Activated CD8-positive, alpha-beta T cell treated with anti-CD3 and anti-CD28 coated beads for 36 hours (primary cell): Measurements from ENCODE around the gene TSC22D1. TPM values are rescaled to one million over a fixed set of nuclear protein-coding genes. Genes with fewer than 3 reads are reported as not detected.

Source experiments
- ATAC-seq: fragments of 200-7000 bp; cut with Tn5 transposase; one replicate; pipeline ENCODE4 v1.10.0; 2021; ENCODE audit warnings: mild to moderate bottlenecking, moderate library complexity
- CTCF ChIA-PET: fragments of 350-600 bp; sonication (Branson Sonifier 250); formaldehyde crosslinking; loops from one replicate; lab custom pipeline; 2021; ENCODE audit warnings: antibody characterized with exemption; lab: Charles Lee
- POLR2A ChIA-PET: fragments of 350-600 bp; sonication (Branson Sonifier 250); formaldehyde crosslinking; loops from one replicate; lab custom pipeline; 2021; ENCODE audit warnings: antibody characterized with exemption; lab: Charles Lee
- DNase-seq: peaks from one replicate; pipeline ENCODE4 v3.0.0-alpha.2; 2020
- H3K27ac Mint-ChIP-seq: one replicate; pipeline ENCODE4 v1.8.0; 2021; ENCODE audit warnings: mild to moderate bottlenecking, mixed read lengths
- H3K27me3 Mint-ChIP-seq: one replicate; pipeline ENCODE4 v1.8.0; 2021; ENCODE audit warnings: mixed read lengths
- H3K36me3 Mint-ChIP-seq: one replicate; pipeline ENCODE4 v1.8.0; 2021; ENCODE audit warnings: low read depth, mixed read lengths
- H3K4me1 Mint-ChIP-seq: one replicate; pipeline ENCODE4 v1.8.0; 2021; ENCODE audit warnings: low read depth, mixed read lengths
- H3K4me3 Mint-ChIP-seq: one replicate; pipeline ENCODE4 v1.8.0; 2021; ENCODE audit warnings: mild to moderate bottlenecking, moderate library complexity, mixed read lengths
- H3K9me3 Mint-ChIP-seq: one replicate; pipeline ENCODE4 v1.8.0; 2021; ENCODE audit warnings: mixed read lengths
- intact Hi-C: fragments of 100-400 bp; cut with micrococcal nuclease; formaldehyde crosslinking; loops from one replicate; pipeline ENCODE4 v1.10.0; 2022
- total RNA-seq, 2 experiments: library from RNA; stranded (reverse); gene quantifications; one replicate each; pipeline ENCODE4 v1.2.3, GENCODE V29; 2021
- TF ChIP-seq, protein P1 (sequence below): fragments of 200-600 bp; IDR thresholded peaks from one replicate; pipeline ENCODE4 v1.8.0; 2022; ENCODE audit warnings: antibody characterized with exemption, mild to moderate bottlenecking

Gene TSC22D1
- total RNA-seq, 2 experiments from 2014 or later = 7.6 to 9.6 TPM

DNA sequence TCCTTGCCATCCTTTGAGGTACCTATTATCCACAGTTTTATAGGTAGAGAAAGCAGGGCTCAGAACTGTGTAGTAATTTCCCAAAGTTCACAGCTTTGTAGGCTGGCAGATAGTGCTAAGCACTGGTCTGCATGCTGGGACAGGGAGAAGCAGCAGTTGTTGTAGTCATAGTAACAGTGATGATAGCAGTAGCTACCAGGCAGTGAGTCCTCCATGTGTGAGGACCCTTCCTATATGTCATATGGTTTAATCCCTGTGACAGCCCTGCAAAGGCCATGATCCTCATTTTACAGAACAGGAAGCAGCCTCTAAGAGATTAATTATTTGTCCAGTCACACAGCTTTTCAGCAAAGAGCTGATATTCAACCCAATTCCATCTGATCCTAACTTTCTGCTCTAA is 181.5 kb downstream of the TSC22D1 start:
- Mint-ChIP-seq H3K27me3 (peaks cover 2% of the 10 kb centered on the region), H3K4me1 (peaks cover 2% of the 10 kb centered on the region), H3K9me3 (no peaks in the 10 kb centered on the region), H3K27ac (no peak overlapping the region), H3K36me3 (no peaks in the 10 kb centered on the region), H3K4me3 (no peak overlapping the region)
- TF ChIP-seq, protein P1, sequence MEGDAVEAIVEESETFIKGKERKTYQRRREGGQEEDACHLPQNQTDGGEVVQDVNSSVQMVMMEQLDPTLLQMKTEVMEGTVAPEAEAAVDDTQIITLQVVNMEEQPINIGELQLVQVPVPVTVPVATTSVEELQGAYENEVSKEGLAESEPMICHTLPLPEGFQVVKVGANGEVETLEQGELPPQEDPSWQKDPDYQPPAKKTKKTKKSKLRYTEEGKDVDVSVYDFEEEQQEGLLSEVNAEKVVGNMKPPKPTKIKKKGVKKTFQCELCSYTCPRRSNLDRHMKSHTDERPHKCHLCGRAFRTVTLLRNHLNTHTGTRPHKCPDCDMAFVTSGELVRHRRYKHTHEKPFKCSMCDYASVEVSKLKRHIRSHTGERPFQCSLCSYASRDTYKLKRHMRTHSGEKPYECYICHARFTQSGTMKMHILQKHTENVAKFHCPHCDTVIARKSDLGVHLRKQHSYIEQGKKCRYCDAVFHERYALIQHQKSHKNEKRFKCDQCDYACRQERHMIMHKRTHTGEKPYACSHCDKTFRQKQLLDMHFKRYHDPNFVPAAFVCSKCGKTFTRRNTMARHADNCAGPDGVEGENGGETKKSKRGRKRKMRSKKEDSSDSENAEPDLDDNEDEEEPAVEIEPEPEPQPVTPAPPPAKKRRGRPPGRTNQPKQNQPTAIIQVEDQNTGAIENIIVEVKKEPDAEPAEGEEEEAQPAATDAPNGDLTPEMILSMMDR = no peak
- ATAC-seq (no peak), DNase-seq (no peak)
- intact Hi-C loops = no loop called here
- CTCF ChIA-PET = no interaction called here
- POLR2A ChIA-PET = no interaction called here

DNA sequence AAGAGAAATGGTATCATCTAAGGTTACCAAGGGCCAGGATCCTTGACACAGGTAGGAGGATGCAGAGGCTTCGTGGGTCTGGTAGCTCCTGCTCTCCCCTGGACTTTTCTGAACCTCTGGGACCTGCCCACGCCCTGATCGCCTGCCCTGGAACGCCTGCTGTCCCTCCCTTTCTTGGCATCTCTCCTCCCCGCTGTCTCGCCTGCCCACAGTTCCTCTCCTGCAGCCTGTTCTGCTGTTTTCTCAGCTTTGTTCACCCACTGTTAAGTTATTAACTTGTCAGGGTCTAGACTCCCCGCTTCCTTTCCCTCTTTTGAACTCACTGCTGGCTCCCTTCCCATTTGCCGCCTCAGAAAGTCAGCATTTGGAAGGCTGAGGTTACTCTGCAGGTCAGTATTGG is 182.7 kb downstream of the TSC22D1 start:
- no peak for ATAC-seq
- Mint-ChIP-seq H3K4me3 (no peak overlapping the region), H3K27ac (no peak overlapping the region), H3K4me1 (peaks cover 2% of the 10 kb centered on the region), H3K9me3 (no peaks in the 10 kb centered on the region), H3K36me3 (no peaks in the 10 kb centered on the region), H3K27me3 (peaks cover 2% of the 10 kb centered on the region)
- ChIA-PET POLR2A (no interaction called here), CTCF (interaction anchor here (0.8 kb wide), 1 partner anchor 462 kb away, joined by 3 read pairs; no protein-coding TSS in a partner anchor)
- intact Hi-C loops = no loop called here
- DNase-seq = no peak
- TF ChIP-seq, protein P1 = no peak

DNA sequence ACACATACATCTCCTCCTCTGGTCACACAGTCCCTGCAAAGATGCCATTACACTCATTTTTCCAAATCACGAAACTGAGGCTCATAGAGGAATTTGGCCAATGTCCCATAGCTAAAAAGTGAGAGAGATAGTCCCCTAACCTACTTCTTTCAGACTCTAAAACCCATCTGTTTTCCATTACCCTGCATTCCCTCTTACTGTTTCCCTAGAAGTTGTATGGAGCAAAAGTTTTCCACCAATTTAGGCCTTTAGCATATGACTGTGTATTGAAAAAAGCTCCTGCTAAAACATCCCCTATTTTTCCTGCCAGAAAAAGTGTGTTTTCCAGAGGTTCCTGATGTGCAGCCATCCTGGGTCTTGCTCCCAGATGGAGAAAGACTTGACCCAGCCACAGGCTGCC is 186.3 kb downstream of the TSC22D1 start:
- H3K9me3 Mint-ChIP-seq = no peaks in the 10 kb centered on the region
- ATAC-seq (no peak), DNase-seq (no peak)
- H3K27ac Mint-ChIP-seq = no peak overlapping the region
- H3K4me1 Mint-ChIP-seq = peaks cover 2% of the 10 kb centered on the region
- peaks cover 2% of the 10 kb centered on the region for H3K27me3 Mint-ChIP-seq
- H3K36me3 Mint-ChIP-seq = no peaks in the 10 kb centered on the region
- ChIA-PET POLR2A (interaction anchor here (0.6 kb wide), 1 partner anchor 142 kb away, joined by 6 read pairs; no protein-coding TSS in a partner anchor), CTCF (no interaction called here)
- TF ChIP-seq, protein P1 = no peak
- intact Hi-C loops = no loop called here
- no peak overlapping the region for H3K4me3 Mint-ChIP-seq

DNA sequence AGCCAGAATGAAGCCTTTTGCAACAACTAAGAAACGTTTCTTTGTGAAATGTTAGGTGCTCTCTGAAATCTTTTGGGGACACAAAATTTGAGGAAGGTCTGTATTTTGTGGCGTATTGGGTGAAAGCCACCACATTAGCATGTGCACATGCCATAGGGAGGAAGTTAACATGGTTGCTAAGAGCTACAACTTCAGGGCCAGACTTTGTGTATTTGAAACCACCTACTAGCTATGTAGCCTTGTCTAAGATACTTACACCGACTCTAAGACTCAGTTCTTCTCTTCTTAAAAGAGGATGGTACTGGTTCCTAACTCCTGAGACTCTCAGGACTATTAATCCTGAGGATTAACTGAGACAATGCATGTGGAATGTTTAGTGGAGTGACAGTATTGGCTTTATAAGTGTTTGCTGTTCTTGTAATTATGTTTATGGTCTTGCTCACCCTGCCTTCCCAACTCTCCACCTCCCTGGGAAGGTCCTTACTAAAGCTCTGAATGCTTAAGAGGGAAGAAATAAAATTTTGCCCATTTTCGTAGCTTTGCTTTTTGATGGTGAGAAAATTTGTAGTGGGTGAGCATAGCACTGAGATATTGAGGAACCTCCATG is 187.0 kb downstream of the TSC22D1 start:
- DNase-seq (no peak), ATAC-seq (no peak)
- Mint-ChIP-seq H3K36me3 (no peaks in the 10 kb centered on the region), H3K9me3 (no peaks in the 10 kb centered on the region), H3K4me3 (no peak overlapping the region), H3K27me3 (peaks cover 2% of the 10 kb centered on the region), H3K27ac (no peak overlapping the region), H3K4me1 (peaks cover 2% of the 10 kb centered on the region)
- CTCF ChIA-PET = no interaction called here
- TF ChIP-seq, protein P1 = no peak
- intact Hi-C loops = no loop called here
- POLR2A ChIA-PET = interaction anchor here (0.6 kb wide), 1 partner anchor 142 kb away, joined by 6 read pairs; no protein-coding TSS in a partner anchor

DNA sequence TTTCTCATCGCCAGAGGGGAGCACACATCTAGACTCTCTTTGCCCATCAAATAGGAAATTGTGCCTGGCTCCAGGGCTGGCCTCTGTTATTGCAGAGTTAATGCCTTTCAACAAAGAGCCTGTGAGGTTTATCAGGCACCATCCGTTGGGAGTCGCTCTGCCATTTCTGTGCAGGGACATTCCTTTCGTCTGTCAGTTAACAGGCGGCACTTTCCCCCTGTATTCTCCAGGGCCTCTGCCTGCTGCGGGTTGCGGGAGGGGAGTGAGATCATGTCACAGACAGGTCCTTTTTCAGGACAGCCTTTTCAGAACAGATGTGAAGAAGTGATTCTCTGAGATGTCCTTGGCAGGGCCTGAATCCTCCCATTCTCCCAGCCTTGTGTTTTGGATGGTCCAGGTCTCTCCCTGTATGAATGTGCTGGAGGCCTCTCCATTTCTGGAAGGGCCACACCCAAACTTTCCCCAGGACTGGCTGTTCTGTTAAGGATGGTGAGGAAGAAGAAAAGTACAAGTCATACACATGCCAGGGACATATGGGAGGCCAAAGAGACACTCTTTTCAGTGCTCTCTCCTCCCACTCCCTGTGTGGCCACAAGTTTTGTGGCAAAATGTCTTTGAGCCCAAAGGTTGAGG is 187.6 kb downstream of the TSC22D1 start:
- peaks cover 2% of the 10 kb centered on the region for H3K27me3 Mint-ChIP-seq
- POLR2A ChIA-PET = no interaction called here
- CTCF ChIA-PET = no interaction called here
- DNase-seq (no peak), ATAC-seq (no peak)
- H3K27ac Mint-ChIP-seq = no peak overlapping the region
- no peak overlapping the region for H3K4me3 Mint-ChIP-seq
- intact Hi-C loops = no loop called here
- peaks cover 2% of the 10 kb centered on the region for H3K4me1 Mint-ChIP-seq
- no peaks in the 10 kb centered on the region for H3K36me3 Mint-ChIP-seq
- TF ChIP-seq, protein P1 = no peak
- no peaks in the 10 kb centered on the region for H3K9me3 Mint-ChIP-seq
